HTERT RPE-1 (cell line): ENCODE measurements around the gene BCL2L2.
"Not testable (repeated sequence)": the region's sequence is repeated elsewhere in the genome, so short reads cannot be mapped to it uniquely, and the experiment has no call there.

Experiments used
- in situ Hi-C: fragments of 300-500 bp; cut with MboI; formaldehyde crosslinking; loops from 4 replicates; pipeline ENCODE4 v1.14.3; 2020; ENCODE audit warnings: low sequenced_read_pairs

The BCL2L2 gene, protein sequence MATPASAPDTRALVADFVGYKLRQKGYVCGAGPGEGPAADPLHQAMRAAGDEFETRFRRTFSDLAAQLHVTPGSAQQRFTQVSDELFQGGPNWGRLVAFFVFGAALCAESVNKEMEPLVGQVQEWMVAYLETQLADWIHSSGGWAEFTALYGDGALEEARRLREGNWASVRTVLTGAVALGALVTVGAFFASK

GRCh38 chr14:23306412-23307145 is at the start of gene BCL2L2:
BCL2L2 (plus strand) TSS chr14:23306833; CDS start chr14:23307768, 935 bp downstream.
- in situ Hi-C loops: no loop called here

- in situ Hi-C loops: no loop called here
Observed at GRCh38 chr14:23258256-23258655, 48.4 kb upstream of the BCL2L2 start.

- in situ Hi-C loops: no loop called here
Observed at GRCh38 chr14:23259426-23259825, 47.2 kb upstream of the BCL2L2 start.

DNA sequence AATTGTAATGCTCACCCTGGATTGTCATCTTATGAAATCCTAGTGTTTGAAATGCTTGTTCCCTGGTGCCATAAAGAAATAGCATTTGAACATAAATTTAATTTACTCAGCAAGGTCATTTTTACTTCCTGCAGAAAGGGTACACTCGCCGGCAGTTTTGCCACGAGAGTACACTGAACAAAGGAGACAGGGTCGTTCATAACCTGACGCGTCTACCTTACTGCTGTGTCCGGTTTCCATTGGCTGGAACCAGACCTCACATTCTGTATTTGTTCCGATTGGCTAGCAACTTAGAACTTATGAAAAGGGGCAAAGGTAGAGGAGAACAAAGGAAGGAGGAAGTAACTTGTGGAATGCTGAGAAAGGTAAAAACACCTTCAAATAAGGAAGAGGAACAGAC is 45.8 kb upstream of the BCL2L2 start:
- in situ Hi-C loops: not testable (repeated sequence)

DNA sequence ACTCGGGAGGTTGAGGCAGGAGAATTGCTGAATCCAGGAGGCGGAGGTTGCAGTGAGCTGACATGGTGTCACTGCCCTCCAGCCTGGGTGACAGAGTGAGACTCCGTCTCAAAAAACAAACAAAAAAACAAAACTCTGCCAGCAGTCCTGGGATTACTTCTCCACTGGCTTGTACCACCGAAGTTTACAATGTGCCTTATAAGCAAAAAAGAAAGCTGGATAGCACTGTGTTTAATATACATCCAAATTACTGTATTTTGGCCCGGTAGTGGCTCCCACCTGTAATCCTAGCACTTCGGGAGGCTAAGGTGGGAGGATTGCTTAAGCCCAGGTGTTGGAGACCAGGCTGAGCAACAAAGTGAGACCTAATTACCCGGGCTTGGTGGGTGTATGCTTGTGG is 37.4 kb upstream of the BCL2L2 start:
- in situ Hi-C loops: no loop called here

DNA sequence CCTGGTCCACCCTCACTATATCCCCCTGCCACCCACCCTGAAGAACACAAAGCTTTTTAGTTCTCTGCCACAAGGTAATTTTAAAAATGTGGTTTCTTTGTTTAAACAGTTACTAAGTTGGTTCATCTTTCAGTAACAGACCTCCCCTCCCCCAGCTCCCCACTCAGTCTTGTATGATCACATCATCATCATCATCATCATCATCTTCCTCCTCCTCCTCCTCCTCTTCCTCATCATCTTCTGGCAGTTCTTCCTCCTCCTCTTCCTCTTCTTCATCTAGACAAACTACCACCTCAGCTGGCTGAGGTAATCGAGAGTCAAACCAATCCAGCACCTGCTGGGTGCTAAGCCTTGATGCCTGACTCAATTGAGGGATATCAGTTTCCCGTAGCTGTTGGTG is 31.2 kb upstream of the BCL2L2 start:
- in situ Hi-C loops: no loop called here

- in situ Hi-C loops: no loop called here
Observed at GRCh38 chr14:23277189-23277588, 29.4 kb upstream of the BCL2L2 start.

DNA sequence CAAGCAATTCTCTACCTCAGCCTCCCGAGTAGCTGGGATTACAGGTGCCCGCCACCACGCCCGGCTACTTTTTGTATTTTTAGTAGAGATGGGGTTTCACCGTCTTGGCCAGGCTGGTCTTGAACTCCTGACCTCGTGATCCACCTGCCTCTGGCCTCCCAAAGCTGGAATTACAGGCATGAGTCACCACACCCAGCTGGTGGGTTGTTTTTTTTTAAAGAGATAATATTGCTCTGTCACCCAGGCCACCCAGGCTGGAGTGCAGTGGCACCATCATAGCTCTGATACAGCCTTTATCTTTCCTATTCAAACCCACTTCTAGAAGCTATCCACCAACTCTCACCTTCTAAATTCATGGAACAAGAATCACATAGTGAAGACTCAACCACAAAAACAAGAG is 28.7 kb upstream of the BCL2L2 start:
- in situ Hi-C loops: not testable (repeated sequence)

DNA sequence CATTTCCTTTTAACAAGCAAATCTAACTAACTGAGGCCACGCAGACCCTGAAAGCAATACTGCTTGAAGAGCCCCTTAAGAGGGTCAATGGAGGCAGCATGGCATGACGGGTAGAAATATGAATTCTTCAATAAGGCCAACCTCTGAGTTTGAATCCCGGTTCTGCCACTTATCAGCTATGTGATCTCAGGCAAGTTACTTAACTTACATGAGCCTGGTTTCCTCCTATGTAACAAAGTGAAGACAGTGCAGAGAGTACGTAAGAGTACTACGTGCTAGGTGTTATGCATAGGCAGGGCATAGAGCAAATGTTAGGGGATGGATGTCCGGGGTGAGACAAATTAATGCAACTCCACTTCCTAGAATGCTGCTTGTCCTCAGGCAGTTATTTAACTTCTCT is 25.4 kb upstream of the BCL2L2 start:
- in situ Hi-C loops: no loop called here

DNA sequence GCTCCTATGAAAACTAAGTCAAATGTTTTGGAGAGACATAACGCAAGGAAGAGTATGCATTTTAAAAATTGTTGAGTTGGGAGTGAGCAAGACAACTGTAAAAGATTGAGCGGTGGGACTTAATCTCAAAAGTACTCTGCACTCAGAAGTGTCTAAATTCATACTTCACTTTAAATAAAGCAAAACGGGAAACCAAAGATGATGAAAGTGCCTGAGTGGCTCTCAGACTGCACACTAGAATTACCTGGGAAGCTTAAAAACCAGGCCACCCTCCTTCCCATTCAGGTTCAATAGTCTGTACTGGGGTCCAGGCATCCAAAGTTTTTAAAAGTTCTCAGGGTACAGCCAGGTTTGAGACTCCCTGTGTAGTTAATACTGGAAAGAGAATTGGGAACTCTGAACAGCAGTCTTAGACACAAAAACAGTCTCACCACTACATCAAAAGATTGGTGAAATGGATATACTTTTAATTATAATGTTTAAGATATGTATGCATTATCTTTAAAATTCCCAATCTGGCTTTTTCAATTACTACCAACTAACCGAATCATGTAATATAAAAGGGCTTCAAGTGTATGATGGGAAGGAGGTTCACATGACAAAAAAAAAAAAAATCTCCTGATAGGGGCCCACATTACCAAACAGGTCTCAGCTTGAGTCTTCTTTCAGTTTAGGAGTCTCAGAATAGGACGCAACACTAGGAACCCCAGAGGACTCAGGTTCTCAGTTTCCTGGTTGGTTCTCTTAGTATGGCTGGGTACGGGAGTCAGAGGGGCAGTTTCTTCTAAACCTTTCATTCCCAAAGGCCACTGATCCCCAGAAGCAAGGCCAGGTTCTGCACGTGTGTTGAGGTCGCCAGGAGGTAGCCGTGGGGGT is 21.7 kb upstream of the BCL2L2 start:
- in situ Hi-C loops: no loop called here

DNA sequence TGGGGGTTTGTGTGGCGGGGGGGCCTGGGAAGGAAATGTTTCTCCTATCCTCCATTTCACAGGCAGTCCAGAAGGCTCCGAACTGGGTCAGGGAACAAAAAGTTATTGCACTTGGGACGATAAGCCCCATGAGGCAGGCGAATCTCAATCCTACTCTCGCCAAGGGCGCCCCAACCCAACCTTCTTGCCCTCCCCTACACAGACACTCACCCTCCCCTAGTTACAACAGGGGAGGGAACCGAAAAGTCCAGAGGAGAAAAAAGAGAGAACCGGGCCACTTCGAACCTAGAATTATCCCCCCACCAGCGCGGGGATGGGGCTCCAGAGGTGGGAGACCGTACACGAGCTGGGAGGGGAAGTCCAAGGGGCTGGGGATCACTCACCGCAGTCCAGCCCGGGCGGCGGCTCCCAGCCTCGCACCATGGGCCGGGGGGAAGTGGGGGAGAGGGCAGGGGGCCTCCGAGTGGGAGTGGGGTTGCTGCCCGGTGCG is 21.1 kb upstream of the BCL2L2 start:
- in situ Hi-C loops: no loop called here

DNA sequence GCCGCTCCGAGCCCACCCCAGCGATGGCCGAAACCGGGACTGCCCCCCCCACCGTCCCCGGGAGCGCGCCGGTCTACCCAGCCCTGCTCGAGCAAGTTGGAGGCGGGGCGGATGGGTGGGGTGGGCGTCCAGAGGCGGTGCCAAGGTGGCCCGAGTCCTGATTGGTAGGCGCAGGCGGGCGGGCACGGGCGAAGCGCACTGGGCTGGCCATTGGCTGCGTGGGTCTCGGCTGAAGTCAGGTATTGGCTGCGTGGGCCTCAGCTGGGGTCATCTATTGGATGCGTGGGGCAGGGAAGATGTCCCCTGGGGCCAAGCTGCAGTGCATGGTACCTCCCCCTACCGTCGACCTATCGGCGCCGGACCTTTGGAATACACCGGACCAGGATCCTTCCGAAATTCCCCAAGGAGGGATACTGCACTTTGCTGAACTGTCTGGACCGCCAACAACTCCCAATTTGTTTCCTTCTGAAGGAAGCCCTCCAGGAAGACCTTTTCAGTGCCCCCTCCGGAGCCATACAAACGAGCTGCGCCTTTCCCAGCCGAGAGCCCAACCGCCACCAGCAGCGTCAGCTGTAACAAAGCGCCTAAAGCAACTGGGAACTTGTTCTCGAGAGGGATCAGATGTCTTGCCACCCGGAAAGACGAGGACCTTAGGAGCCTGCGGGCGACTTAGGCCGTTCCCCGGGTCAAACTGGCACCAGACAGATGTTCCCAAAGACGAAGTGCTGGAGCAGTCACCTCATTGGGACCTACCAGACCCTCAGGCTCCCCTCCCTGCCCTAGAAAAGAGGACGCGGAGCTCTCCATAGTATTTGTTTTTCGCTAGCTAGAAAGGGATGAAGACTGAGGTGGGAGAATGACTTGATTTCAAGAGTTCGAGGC is 20.4 kb upstream of the BCL2L2 start, which contains the start of gene HOMEZ:
HOMEZ (minus strand) TSS at position 113 of the 882 bp plus-strand sequence. CDS start 180 bp downstream, outside the sequence.
- in situ Hi-C loops: no loop called here

DNA sequence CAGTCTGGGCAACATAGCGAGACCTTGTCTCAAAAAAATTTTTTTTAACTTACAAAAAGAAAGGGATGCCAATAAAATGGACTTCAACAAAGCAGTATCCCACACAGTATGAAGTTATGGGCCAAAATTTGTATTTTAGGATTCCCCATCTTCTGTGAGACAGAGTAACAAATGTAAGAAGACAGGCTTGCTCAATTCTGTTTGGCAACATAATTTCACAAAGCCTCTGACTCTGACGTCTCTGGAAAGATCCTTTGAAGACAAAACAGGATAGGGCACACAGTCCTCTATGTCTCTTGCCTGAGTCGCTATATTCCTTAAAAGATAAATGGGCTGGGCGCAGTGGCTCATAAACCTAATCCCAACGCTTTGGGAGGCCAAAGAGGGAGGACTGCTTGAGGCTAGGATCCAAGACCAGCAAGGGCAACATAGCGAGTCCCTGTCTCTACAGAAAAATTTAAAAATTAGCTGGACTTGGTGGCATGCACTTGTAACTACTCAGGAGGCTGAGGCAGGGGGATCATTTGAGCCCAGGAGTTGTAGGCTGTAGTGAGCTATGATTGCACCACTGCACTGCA is 19.6 kb upstream of the BCL2L2 start:
- in situ Hi-C loops: no loop called here

DNA sequence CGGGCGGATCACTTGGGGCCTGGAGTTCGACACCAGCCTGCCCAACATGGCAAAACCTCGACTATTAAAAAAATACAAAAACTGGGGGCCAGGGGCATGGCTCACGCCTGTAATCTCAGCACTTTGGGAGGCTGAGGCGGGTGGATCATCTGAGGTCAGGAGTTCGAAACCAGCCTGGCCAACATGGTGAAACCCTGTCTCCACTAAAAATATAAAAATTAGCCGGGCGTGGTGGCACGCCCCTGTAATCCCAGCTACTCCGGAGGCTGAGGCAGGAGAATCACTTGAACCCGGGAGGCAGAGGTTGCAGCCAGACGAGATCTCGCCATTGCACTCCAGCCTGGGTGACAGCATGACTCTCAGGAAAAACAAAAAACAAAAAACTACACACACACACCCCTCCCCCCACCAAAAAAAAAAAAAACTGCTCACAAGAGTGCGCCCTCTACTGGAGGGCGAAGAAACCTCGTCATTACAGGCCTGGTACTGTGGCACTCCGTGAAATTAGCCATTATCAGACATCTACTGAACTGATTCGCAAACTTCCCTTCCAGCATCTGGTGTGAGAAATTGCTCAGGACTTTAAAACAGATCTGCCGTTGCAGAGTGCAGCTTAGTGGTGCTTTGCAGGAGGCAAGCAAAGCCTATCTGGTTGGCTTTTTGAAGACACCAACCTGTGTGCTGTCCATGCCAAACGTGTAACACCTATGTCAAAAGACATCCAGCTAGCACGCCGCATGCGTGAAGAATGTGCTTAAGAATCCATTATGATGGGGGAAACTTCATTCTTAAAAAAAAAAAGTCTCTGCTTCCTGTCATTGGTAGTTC is 11.7 kb upstream of the BCL2L2 start:
- in situ Hi-C loops: no loop called here

DNA sequence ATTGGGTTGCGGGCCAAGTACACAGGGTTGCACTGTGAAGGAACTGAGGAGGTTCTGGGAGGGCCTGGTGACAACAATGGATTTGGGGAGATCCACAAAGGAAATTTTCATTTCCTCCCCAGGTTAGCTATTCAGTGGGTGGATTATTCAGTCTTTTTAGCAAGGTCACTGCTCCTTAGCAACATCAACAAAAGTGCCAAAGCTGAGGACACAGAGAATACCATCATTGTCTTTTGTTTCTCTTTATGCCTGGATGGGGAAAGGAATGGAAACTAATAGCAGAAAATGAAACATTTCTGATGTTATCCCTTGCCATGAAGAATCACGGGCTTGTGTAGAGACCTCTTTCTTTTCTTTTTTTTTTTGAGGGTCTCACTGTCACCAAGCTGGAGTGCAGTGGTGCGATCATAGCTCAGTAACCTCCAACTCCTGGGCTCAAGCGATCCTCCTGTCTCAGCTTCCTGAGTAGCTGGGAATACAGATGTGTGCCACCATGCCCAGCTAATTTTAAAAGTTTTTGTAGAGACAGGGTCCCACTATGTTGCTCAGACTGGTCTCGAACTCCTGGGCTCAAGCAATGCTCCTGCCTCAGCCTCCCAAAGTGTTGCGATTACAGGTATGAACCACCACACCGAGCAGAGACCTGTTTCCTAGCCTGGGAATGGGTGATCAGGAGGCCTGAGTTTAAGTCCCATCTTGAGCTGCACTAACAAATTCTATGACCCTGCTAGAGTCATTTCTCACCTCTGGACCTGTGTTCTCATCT is 10.4 kb upstream of the BCL2L2 start:
- in situ Hi-C loops: no loop called here

DNA sequence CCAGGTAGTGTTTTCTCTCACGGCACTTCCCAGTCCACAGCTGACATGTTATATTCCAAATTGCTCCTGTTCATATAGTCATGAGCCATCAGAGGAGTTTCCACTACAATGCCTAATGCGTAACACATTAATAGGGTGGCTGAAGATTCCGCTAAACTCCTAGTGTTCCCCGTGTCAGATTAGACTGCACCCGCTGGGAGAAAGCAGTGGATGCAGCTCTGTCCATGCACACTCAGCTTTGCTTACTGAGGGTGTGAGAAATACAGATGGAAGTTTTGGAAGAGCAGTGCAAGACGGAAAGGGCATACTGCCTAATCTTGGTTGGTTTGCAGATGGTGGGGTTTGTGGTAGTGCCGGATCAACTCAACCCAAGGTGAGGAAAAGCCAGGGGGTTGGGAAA is 9.5 kb upstream of the BCL2L2 start:
- in situ Hi-C loops: no loop called here

DNA sequence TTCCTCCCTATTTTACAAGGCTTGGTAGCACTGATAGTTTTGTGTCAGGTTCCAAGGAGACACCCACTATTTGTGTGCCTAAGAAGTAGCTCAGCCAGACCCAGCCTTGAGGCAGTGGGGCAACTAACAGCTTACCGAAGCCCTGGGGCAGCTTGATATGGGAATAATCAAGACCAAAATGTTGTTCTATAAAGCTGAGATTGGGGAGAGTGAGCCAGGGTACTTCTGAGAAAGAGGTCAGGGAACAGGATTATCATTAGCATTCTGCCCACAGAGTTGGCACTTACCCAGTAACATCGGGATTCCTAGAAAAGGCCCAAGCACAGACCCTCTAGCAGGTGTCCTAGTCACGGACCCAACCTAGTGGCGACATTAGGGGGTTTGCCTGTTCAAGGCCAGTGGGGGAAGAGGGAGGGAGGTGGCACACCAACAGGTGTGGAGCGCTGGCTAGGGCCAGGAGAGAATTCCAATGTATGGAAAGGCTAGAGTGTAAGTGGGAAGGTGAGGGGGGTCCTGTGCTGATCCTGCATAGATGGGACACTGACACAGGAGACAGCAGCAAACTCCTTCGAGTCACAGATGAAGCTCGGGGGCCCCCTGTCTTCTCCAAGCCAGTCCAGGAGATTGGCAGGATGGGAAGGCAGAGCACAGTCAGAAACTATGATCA is 8.9 kb upstream of the BCL2L2 start:
- in situ Hi-C loops: no loop called here
